Activated CD4-positive, CD25-positive, alpha-beta regulatory T cell treated with anti-CD3 and anti-CD28 coated beads, Interleukin-2, amount 50 U/mL, for 24 hours (primary cell): ENCODE data around the gene SOX8.

Experiments used
- ATAC-seq, 2 donors: fragments of 150-1000 bp; cut with Tn5 transposase; one replicate each; pipeline ENCODE4 v1.10.0; 2021; ENCODE audit warnings: mild to moderate bottlenecking in 1 of 2, moderate library complexity in 1 of 2

SOX8 gene

GRCh38 chr16:988471-989353, 7.1 kb downstream of the SOX8 start:
- no peak for ATAC-seq

GRCh38 chr16:989354-989814, 7.8 kb downstream of the SOX8 start:
- no peak for ATAC-seq

GRCh38 chr16:990516-991291, 9.1 kb downstream of the SOX8 start:
- no peak for ATAC-seq

- ATAC-seq, result no peak
Observed at GRCh38 chr16:991345-991744, 9.8 kb downstream of the SOX8 start.

- no peak for ATAC-seq
Observed at GRCh38 chr16:991773-992172, 10.2 kb downstream of the SOX8 start.

GRCh38 chr16:993731-994130, 12.2 kb downstream of the SOX8 start:
- no peak for ATAC-seq

GRCh38 chr16:995087-995486, 13.5 kb downstream of the SOX8 start:
- ATAC-seq, result no peak

GRCh38 chr16:995783-996182, 14.2 kb downstream of the SOX8 start:
- no peak for ATAC-seq

- ATAC-seq, result no peak
Observed at GRCh38 chr16:996681-997080, 15.1 kb downstream of the SOX8 start.

GRCh38 chr16:997440-998051, 16.0 kb downstream of the SOX8 start:
- ATAC-seq, result peak; percentile 55 to 64

- no peak for ATAC-seq
Observed at GRCh38 chr16:998211-998610, 16.6 kb downstream of the SOX8 start.

- no peak for ATAC-seq
Observed at GRCh38 chr16:998615-999014, 17.0 kb downstream of the SOX8 start.

GRCh38 chr16:999677-1000076, 18.1 kb downstream of the SOX8 start:
- ATAC-seq, result no peak

GRCh38 chr16:1000608-1001007, 19.0 kb downstream of the SOX8 start:
- no peak for ATAC-seq

- ATAC-seq, result no peak
Observed at GRCh38 chr16:1001096-1001495, 19.5 kb downstream of the SOX8 start.

- peak; percentile 47 to 68 for ATAC-seq
Observed at GRCh38 chr16:1002399-1003166, 21.0 kb downstream of the SOX8 start.

GRCh38 chr16:1003391-1004347, 22.1 kb downstream of the SOX8 start:
- ATAC-seq, result peak; percentile 70 to 78

- no peak for ATAC-seq
Observed at GRCh38 chr16:1005286-1005685, 23.7 kb downstream of the SOX8 start.

- no peak for ATAC-seq
Observed at GRCh38 chr16:1006781-1007180, 25.2 kb downstream of the SOX8 start.

- no peak for ATAC-seq
Observed at GRCh38 chr16:1007284-1007850, 25.8 kb downstream of the SOX8 start.

- no peak for ATAC-seq
Observed at GRCh38 chr16:1008085-1008484, 26.5 kb downstream of the SOX8 start.
